Mesendoderm (in vitro differentiated cells): ENCODE measurements around the gene PDPR.
"Not testable (repeated sequence)": the region's sequence is repeated elsewhere in the genome, so short reads cannot be mapped to it uniquely, and the experiment has no call there.

Experiments used
- DNase-seq: peaks from one replicate; pipeline ENCODE4 v3.0.0; 2013
- H2AK5ac ChIP-seq: 2 replicates; pipeline ENCODE4 v1.6.1; 2013; ENCODE audit warnings: low read length, inconsistent platforms
- H2BK120ac ChIP-seq: 2 replicates; pipeline ENCODE4 v1.6.1; 2013; ENCODE audit warnings: low read depth, mild to moderate bottlenecking, low read length, moderate library complexity, mixed read lengths
- H2BK15ac ChIP-seq: replicated peaks from 2 replicates; pipeline ENCODE4 v1.6.1; 2013; ENCODE audit warnings: low read depth, mild to moderate bottlenecking, moderate library complexity
- H2BK5ac ChIP-seq: 2 replicates; pipeline ENCODE4 v1.6.1; 2013; ENCODE audit warnings: low read length, inconsistent platforms
- H3K18ac ChIP-seq: 2 replicates; pipeline ENCODE4 v1.6.1; 2013; ENCODE audit warnings: mild to moderate bottlenecking, low read length, mixed read lengths
- H3K23ac ChIP-seq: one replicate; pipeline ENCODE4 v1.6.1; 2013; ENCODE audit warnings: low read length
- H3K27ac ChIP-seq: 2 replicates; pipeline ENCODE4 v1.5.1; 2013; ENCODE audit warnings: low read depth, mild to moderate bottlenecking, inconsistent platforms, low read length, moderate library complexity
- H3K27me3 ChIP-seq: 2 replicates; pipeline ENCODE4 v1.6.1; 2013; ENCODE audit warnings: low read length, control low read depth, mild to moderate bottlenecking, inconsistent platforms; ENCODE audit not compliant: insufficient read depth, poor library complexity
- H3K36me3 ChIP-seq: 2 replicates; pipeline ENCODE4 v1.6.1; 2013; ENCODE audit warnings: low read length, inconsistent platforms; ENCODE audit not compliant: control insufficient read depth, insufficient read depth
- H3K4ac ChIP-seq: one replicate; pipeline ENCODE4 v1.6.1; 2013; ENCODE audit warnings: low read depth, mild to moderate bottlenecking, low read length, moderate library complexity
- H3K4me1 ChIP-seq: 2 replicates; pipeline ENCODE4 v1.6.1; 2013; ENCODE audit warnings: low read depth, low read length, inconsistent platforms; ENCODE audit not compliant: control insufficient read depth
- H3K4me2 ChIP-seq: 2 replicates; pipeline ENCODE4 v1.6.1; 2013; ENCODE audit warnings: low read length
- H3K4me3 ChIP-seq: 2 replicates; pipeline ENCODE4 v1.5.1; 2013; ENCODE audit warnings: mild to moderate bottlenecking, low read length
- H3K56ac ChIP-seq: one replicate; pipeline ENCODE4 v1.6.1; 2013; ENCODE audit warnings: low read length
- H3K79me1 ChIP-seq: 2 replicates; pipeline ENCODE4 v1.6.1; 2013; ENCODE audit warnings: low read length, inconsistent platforms
- H3K79me2 ChIP-seq: 2 replicates; pipeline ENCODE4 v1.6.1; 2013; ENCODE audit warnings: mild to moderate bottlenecking, low read length; ENCODE audit not compliant: control insufficient read depth, insufficient read depth
- H3K9ac ChIP-seq: 2 replicates; pipeline ENCODE4 v1.6.1; 2013; ENCODE audit warnings: low read length, inconsistent platforms
- H4K5ac ChIP-seq: one replicate; pipeline ENCODE4 v1.6.1; 2013; ENCODE audit warnings: low read length
- H4K8ac ChIP-seq: one replicate; pipeline ENCODE4 v1.6.1; 2013; ENCODE audit warnings: low read depth, mild to moderate bottlenecking, control low read depth, low read length, moderate library complexity
- WGBS: extraction: QIAGEN DNeasy Blood & Tissue Kit; methylation state at CpG from one replicate; pipeline ENCODE4 v1.1.7; 2013; ENCODE audit warnings: low lambda C conversion rate, missing lambda C conversion rate; ENCODE audit not compliant: insufficient coverage; ENCODE audit errors: extremely low coverage; 5-methylcytosine and 5-hydroxymethylcytosine counted together

Gene PDPR

GRCh38 chr16:70160388-70160787 lies 46.3 kb downstream of the PDPR start:
- Histone ChIP-seq H3K79me2 (no peaks in the 10 kb centered on the region), H3K56ac (no peak overlapping the region), H2BK120ac (no peak overlapping the region), H2AK5ac (no peak overlapping the region), H3K18ac (no peak overlapping the region), H3K27ac (no peak overlapping the region), H3K36me3 (peaks cover 12% of the 10 kb centered on the region), H3K27me3 (no peaks in the 10 kb centered on the region), H3K4ac (no peak overlapping the region), H4K8ac (no peak overlapping the region), H3K4me2 (no peak overlapping the region), H3K79me1 (no peaks in the 10 kb centered on the region), H2BK5ac (no peak overlapping the region), H3K9ac (no peak overlapping the region), H2BK15ac (no peak overlapping the region), H3K23ac (no peak overlapping the region), H3K4me1 (no peaks in the 10 kb centered on the region), H4K5ac (no peak overlapping the region), H3K4me3 (no peak overlapping the region)
- WGBS: no CpG with 5 or more reads among the region's 6 CpGs
- DNase-seq: no peak

GRCh38 chr16:70160821-70161220 lies 46.7 kb downstream of the PDPR start:
- H3K36me3 ChIP-seq: peaks cover 12% of the 10 kb centered on the region
- no peak overlapping the region for H3K4ac ChIP-seq
- no peak overlapping the region for H3K27ac ChIP-seq
- H2BK120ac ChIP-seq: no peak overlapping the region
- H3K4me3 ChIP-seq: no peak overlapping the region
- WGBS: no CpG with 5 or more reads among the region's 6 CpGs
- H4K8ac ChIP-seq: no peak overlapping the region
- H3K4me2 ChIP-seq: no peak overlapping the region
- no peak overlapping the region for H2BK15ac ChIP-seq
- DNase-seq: no peak
- no peak overlapping the region for H4K5ac ChIP-seq
- H3K79me1 ChIP-seq: no peaks in the 10 kb centered on the region
- H3K79me2 ChIP-seq: no peaks in the 10 kb centered on the region
- H3K56ac ChIP-seq: no peak overlapping the region
- H2BK5ac ChIP-seq: no peak overlapping the region
- H3K9ac ChIP-seq: no peak overlapping the region
- no peak overlapping the region for H3K23ac ChIP-seq
- no peaks in the 10 kb centered on the region for H3K4me1 ChIP-seq
- no peak overlapping the region for H2AK5ac ChIP-seq
- no peak overlapping the region for H3K18ac ChIP-seq
- H3K27me3 ChIP-seq: no peaks in the 10 kb centered on the region

GRCh38 chr16:70161350-70161749 lies 47.2 kb downstream of the PDPR start:
- Histone ChIP-seq H3K4me1 (no peaks in the 10 kb centered on the region), H3K79me1 (no peaks in the 10 kb centered on the region), H3K23ac (no peak overlapping the region), H2BK120ac (no peak overlapping the region), H3K56ac (no peak overlapping the region), H3K4ac (no peak overlapping the region), H3K27ac (no peak overlapping the region), H3K4me3 (no peak overlapping the region), H3K4me2 (no peak overlapping the region), H3K9ac (no peak overlapping the region), H3K18ac (no peak overlapping the region), H2BK5ac (no peak overlapping the region), H2BK15ac (no peak overlapping the region), H3K36me3 (peaks cover 12% of the 10 kb centered on the region), H3K79me2 (no peaks in the 10 kb centered on the region), H4K5ac (no peak overlapping the region), H2AK5ac (no peak overlapping the region), H4K8ac (no peak overlapping the region), H3K27me3 (no peaks in the 10 kb centered on the region)
- no CpG with 5 or more reads among the region's 6 CpGs for WGBS
- DNase-seq: no peak

- no peaks in the 10 kb centered on the region for H3K79me1 ChIP-seq
- H3K4me2 ChIP-seq: no peak overlapping the region
- WGBS: no CpG with 5 or more reads among the region's 7 CpGs
- H4K8ac ChIP-seq: no peak overlapping the region
- H3K36me3 ChIP-seq: peaks cover 8% of the 10 kb centered on the region
- H3K23ac ChIP-seq: no peak overlapping the region
- no peak overlapping the region for H4K5ac ChIP-seq
- no peak overlapping the region for H2BK120ac ChIP-seq
- H2BK15ac ChIP-seq: no peak overlapping the region
- H3K18ac ChIP-seq: no peak overlapping the region
- H3K27ac ChIP-seq: no peak overlapping the region
- H3K4me3 ChIP-seq: no peak overlapping the region
- no peak overlapping the region for H3K56ac ChIP-seq
- H3K79me2 ChIP-seq: no peaks in the 10 kb centered on the region
- no peak overlapping the region for H3K4ac ChIP-seq
- H3K9ac ChIP-seq: no peak overlapping the region
- no peaks in the 10 kb centered on the region for H3K27me3 ChIP-seq
- DNase-seq: peak; percentile 15
- no peak overlapping the region for H2AK5ac ChIP-seq
- H2BK5ac ChIP-seq: no peak overlapping the region
- no peaks in the 10 kb centered on the region for H3K4me1 ChIP-seq
These were observed 47.9 kb downstream of the PDPR start for GRCh38 chr16:70162041-70162451.

GRCh38 chr16:70163596-70163995 lies 49.5 kb downstream of the PDPR start:
- Histone ChIP-seq H3K79me1 (no peaks in the 10 kb centered on the region), H3K79me2 (no peaks in the 10 kb centered on the region), H3K9ac (no peak overlapping the region), H3K27ac (no peak overlapping the region), H2BK15ac (no peak overlapping the region), H3K23ac (no peak overlapping the region), H3K18ac (no peak overlapping the region), H3K4me2 (no peak overlapping the region), H3K56ac (no peak overlapping the region), H3K4me3 (no peak overlapping the region), H2AK5ac (no peak overlapping the region), H3K27me3 (no peaks in the 10 kb centered on the region), H4K5ac (no peak overlapping the region), H2BK120ac (no peak overlapping the region), H3K36me3 (peaks cover 7% of the 10 kb centered on the region), H3K4ac (no peak overlapping the region), H2BK5ac (no peak overlapping the region), H4K8ac (no peak overlapping the region), H3K4me1 (no peaks in the 10 kb centered on the region)
- DNase-seq: no peak
- WGBS: no CpG with 5 or more reads among the region's 10 CpGs

- H3K4ac ChIP-seq, H3K4me1 ChIP-seq, H3K18ac ChIP-seq, H2BK120ac ChIP-seq, H3K79me1 ChIP-seq, H3K27ac ChIP-seq, H4K5ac ChIP-seq, H3K36me3 ChIP-seq, H3K4me3 ChIP-seq, H4K8ac ChIP-seq, H3K27me3 ChIP-seq, H3K23ac ChIP-seq, H2BK5ac ChIP-seq, DNase-seq, H3K79me2 ChIP-seq, H2BK15ac ChIP-seq, H3K9ac ChIP-seq, H2AK5ac ChIP-seq, H3K4me2 ChIP-seq, H3K56ac ChIP-seq: not testable (repeated sequence)
- WGBS: no CpG with 5 or more reads among the region's 10 CpGs
These were observed 52.6 kb downstream of the PDPR start for GRCh38 chr16:70166688-70167087.
